IPS DF 6.9 (cell line): ENCODE data around the gene COP1.
"Not testable (repeated sequence)": the region's sequence is repeated elsewhere in the genome, so short reads cannot be mapped to it uniquely, and the experiment has no call there.

ENCODE experiments used
- DNase-seq: peaks from one replicate; pipeline ENCODE4 v3.0.0-alpha.2; 2013; ENCODE audit warnings: low read depth, low spot score
- H3K27ac ChIP-seq: one replicate; pipeline ENCODE4 v1.5.1; 2013; ENCODE audit warnings: low read length, control low read depth
- H3K27me3 ChIP-seq: 2 replicates; pipeline ENCODE4 v1.6.1; 2013; ENCODE audit warnings: mild to moderate bottlenecking, low read length; ENCODE audit not compliant: control insufficient read depth, insufficient read depth
- H3K36me3 ChIP-seq: 2 replicates; pipeline ENCODE4 v1.6.1; 2013; ENCODE audit warnings: low read length; ENCODE audit not compliant: control insufficient read depth, insufficient read depth
- H3K4me1 ChIP-seq: 2 replicates; pipeline ENCODE4 v1.6.1; 2013; ENCODE audit warnings: low read length; ENCODE audit not compliant: control insufficient read depth, insufficient read depth
- H3K4me3 ChIP-seq: 2 replicates; pipeline ENCODE4 v1.5.1; 2013; ENCODE audit warnings: mild to moderate bottlenecking, low read length
- H3K9me3 ChIP-seq: 2 replicates; pipeline ENCODE4 v1.6.1; 2013; ENCODE audit warnings: low read length, inconsistent platforms; ENCODE audit not compliant: control insufficient read depth, insufficient read depth
- WGBS: extraction: QIAGEN DNeasy Blood & Tissue Kit; methylation state at CpG from one replicate; pipeline ENCODE4 v1.1.7; 2013; ENCODE audit warnings: mixed read lengths, missing lambda C conversion rate; ENCODE audit not compliant: insufficient read length, insufficient coverage; 5-methylcytosine and 5-hydroxymethylcytosine counted together

COP1 gene

DNA sequence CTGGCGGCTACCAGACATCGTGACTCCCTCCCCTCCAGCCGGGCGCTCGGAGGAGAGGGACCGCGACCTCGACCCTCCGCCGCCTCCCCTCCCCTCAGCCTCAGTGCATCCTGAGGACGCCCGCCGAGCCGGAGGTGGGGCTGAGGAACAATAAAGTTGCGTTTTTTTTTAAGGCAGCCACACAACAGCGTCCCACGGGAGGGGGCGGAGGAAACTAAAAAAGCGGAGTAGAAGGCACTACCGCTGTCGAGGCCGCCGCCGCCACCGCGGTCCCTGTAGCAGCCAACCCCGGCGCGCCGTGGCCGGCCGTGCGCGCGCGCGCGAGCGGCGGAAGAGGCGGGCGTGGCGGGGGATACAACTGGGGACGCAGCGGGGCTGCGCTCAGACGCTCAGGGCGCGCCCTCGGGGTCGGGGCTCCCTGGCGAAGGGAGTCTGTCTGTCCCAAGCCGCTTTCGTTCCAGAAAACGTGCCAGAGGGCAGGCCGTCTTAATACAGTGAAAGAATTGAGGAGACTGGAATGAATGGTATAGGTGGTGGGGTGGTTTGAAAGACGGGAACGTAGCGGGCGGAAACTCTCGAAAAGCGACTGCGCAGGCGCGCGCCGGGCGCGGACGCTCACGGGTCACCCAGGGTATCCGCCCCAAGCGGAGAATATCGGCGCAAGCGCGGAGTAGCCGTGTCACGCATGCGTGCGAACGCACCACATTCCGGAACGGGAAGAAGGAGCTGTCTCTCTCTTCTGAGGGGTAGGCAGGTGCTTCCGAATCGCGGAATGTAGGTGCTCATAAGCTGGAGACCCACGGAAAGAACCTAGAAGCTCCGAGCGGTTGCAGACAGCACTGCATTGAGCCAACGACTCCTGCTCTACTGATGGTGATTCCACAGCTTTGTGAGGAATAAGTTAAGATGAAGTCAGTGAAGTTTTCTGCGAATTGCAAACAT, at the start of gene COP1:
TSS of gene COP1 (minus strand) at position 326 of the 942 bp plus-strand sequence. CDS start at position 18, 308 bp downstream.
- no peaks in the 10 kb centered on the region for H3K27me3 ChIP-seq
- H3K4me3 ChIP-seq: peak within 1 kb of the TSS; percentile 78
- WGBS: no CpG with 5 or more reads among the region's 92 CpGs
- DNase-seq: peak; percentile 87
- no peaks in the 10 kb centered on the region for H3K4me1 ChIP-seq
- H3K27ac ChIP-seq: no peak within 1 kb of the TSS
- no peaks in the 10 kb centered on the region for H3K9me3 ChIP-seq
- no peaks in the 10 kb centered on the region for H3K36me3 ChIP-seq

DNA sequence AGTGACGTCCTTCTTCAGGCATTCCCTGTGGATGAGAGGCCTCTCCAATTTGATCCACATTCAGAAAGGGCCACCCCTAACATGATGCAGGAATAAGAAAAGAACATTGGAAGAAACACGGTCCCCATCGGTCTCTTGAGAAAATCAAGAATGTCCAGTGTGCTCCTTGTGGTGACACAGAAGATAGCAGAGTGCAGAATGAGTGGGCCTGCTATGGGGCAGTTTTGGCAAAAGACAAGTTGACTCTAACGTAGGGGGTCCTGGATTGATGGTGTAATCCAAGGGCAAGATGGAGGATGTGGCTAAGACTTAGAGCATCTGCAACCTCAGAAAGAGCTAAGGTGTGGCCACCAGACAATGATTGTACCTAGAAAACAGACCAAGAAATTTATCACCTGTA, 45.1 kb upstream of the COP1 start:
- Histone ChIP-seq H3K4me3 (no peak overlapping the region), H3K9me3 (no peaks in the 10 kb centered on the region), H3K27ac (no peak overlapping the region), H3K36me3 (no peaks in the 10 kb centered on the region), H3K27me3 (no peaks in the 10 kb centered on the region), H3K4me1 (no peaks in the 10 kb centered on the region)
- DNase-seq: no peak
- no CpG with 5 or more reads among the region's 4 CpGs for WGBS

DNA sequence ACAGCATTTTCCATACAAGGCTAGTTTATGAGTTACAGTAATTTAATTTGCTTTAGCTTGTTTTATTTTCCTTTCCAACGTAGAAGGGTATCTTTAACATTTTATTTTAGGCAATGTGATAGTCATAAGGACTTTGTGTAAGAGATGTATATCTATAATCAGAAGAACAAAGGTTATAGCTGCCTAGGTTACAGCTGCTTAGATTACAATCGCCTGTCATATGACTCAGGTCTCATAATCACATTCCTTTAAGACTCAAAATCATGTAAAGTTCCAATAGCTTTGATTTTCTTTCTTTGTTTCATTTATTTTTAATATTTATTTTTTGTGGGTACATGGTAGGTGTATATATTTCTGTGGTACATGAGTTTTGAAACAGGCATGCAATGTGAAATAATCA, 37.8 kb upstream of the COP1 start:
- no peak overlapping the region for H3K4me3 ChIP-seq
- H3K4me1 ChIP-seq: no peaks in the 10 kb centered on the region
- H3K27ac ChIP-seq: no peak overlapping the region
- no CpG with 5 or more reads among the region's 2 CpGs for WGBS
- no peaks in the 10 kb centered on the region for H3K27me3 ChIP-seq
- no peaks in the 10 kb centered on the region for H3K9me3 ChIP-seq
- DNase-seq: no peak
- H3K36me3 ChIP-seq: no peaks in the 10 kb centered on the region

DNA sequence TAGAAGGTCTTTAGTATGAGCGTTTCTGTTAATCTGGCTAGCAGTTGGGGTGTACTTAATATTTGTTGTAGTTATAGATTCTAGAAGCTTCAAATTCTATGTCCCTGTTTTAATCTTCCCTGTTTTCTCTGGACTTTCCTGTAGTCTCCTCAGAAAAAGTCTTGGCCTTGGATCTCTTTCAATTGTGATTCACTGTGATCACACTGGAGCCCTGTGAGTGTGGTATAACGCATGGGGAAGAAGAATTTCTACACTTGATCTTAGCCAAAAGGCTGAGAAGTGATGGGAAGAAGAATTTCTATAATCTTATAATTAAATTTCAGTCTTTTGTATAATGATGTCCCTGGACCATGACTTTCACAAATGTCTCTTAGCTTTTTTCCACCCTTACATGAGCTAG, 36.7 kb upstream of the COP1 start:
- Histone ChIP-seq H3K4me1 (no peaks in the 10 kb centered on the region), H3K27ac (no peak overlapping the region), H3K36me3 (no peaks in the 10 kb centered on the region), H3K4me3 (no peak overlapping the region), H3K9me3 (no peaks in the 10 kb centered on the region), H3K27me3 (no peaks in the 10 kb centered on the region)
- no peak for DNase-seq
- no CpG with 5 or more reads among the region's 2 CpGs for WGBS

DNA sequence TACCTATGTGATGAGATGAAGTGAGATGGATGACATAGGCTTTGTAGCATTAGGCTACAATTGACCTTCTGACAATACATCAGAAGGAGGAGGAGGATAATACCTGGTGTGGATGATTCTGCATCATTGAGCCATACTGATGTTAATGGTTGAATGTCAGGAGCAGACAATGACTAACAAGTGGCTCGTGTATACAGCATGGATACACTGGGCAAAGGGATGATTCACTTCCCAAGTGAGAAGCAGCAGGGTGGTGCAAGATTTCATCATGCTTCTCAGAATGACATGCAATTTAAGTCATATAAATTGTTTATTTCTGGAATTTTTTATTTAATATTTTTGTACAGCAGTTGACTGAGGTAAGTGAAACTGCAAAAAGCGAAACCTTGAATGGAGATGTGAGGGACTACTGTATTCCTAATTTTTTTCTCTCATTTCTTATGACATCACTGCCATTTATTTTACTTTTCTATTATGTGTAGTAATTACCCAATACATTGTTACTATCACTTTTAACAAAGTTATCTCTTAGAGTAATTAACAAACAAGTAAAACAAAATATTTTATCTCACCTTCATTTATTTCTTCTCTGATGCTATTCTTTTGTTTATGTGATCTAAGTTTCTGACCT, 34.4 kb upstream of the COP1 start:
- Histone ChIP-seq H3K4me1 (no peaks in the 10 kb centered on the region), H3K27me3 (no peaks in the 10 kb centered on the region), H3K9me3 (no peaks in the 10 kb centered on the region), H3K27ac (no peak overlapping the region), H3K36me3 (no peaks in the 10 kb centered on the region), H3K4me3 (no peak overlapping the region)
- no CpG with 5 or more reads among the region's 2 CpGs for WGBS
- no peak for DNase-seq

DNA sequence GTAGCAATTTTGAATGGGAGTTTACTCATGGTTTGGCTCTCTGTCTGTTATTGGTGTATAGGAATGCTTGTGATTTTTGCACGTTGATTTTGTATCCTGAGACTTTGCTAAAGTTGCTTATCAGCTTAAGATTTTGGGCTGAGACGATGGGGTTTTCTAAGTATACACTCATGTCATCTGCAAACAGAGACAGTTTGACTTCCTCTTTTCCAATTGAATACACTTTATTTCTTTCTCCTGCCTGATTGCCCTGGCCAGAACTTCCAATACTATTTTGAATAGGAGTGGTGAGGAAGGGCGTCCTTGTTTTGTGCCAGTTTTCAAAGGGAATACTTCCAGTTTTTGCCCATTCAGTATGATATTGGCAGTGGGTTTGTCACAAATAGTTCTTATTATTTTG, 26.6 kb upstream of the COP1 start:
- DNase-seq, H3K27me3 ChIP-seq, H3K9me3 ChIP-seq, H3K36me3 ChIP-seq, H3K4me3 ChIP-seq, H3K27ac ChIP-seq, H3K4me1 ChIP-seq: not testable (repeated sequence)
- WGBS: no CpG with 5 or more reads among the region's 3 CpGs

DNA sequence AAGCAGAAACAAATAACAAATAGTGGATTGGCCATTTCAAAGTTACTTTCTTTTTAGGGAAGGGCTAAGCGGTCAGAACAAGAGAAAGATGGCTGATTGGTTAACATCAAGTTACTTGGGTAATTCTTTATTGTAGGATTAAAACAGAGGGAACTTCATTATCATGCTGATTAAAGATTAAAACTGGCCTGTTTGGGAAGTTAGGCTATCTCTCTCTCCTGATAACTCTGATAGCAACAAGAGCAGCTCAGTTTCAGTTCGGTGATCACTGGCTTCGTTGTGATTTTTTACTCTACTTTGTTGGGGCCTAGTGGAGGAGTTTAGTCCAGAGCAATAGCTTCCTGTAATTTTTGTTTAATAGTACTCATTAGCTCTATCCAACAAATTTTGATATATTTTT, 20.5 kb upstream of the COP1 start:
- Histone ChIP-seq H3K27me3 (no peaks in the 10 kb centered on the region), H3K4me1 (peaks cover 3% of the 10 kb centered on the region; the same call in 1 of the 2 replicates), H3K9me3 (no peaks in the 10 kb centered on the region), H3K36me3 (no peaks in the 10 kb centered on the region), H3K27ac (no peak overlapping the region), H3K4me3 (no peak overlapping the region)
- WGBS: no CpG with 5 or more reads among the region's 3 CpGs
- DNase-seq: no peak

DNA sequence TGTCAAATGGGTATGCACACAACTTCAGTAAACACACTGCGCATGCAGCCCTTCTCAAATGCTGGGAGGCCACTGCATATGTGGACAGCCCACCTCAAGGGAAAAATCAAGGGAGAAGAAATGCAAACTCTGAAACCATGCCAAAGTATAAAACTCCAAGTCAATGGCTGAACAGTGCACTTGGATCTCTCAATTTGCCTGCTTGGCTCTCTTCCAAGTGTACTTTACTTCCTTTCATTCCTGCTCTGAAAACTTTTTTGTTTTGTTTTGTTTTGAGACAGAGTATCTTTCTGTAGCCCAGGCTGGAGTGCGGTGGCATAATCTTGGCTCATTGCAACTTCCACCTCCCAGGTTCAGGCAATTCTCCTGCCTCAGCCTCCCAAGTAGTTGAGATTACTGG, 18.8 kb upstream of the COP1 start:
- Histone ChIP-seq H3K27ac (no peak overlapping the region), H3K36me3 (no peaks in the 10 kb centered on the region), H3K4me1 (peaks cover 3% of the 10 kb centered on the region; the same call in 1 of the 2 replicates), H3K27me3 (no peaks in the 10 kb centered on the region), H3K4me3 (no peak overlapping the region), H3K9me3 (no peaks in the 10 kb centered on the region)
- no peak for DNase-seq
- WGBS: no CpG with 5 or more reads among the region's 2 CpGs

DNA sequence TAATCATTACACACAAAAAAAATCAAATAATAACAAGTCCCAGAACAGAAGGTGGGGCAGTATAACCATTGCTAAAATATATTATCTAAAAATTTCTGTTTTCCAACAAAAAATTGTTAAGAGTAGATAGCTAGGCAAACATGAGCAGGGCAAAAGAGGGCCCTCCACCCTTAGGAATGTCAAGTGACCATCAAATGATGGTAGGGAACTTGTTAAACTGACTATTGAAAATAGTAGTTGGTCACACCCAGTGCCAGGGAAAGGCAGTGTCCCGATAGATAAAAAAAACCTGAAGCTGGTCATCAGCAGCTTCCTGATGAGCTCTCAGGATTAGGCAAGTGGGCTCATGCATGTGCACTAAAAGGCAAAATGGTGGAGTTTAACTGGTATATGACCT, 18.4 kb upstream of the COP1 start:
- Histone ChIP-seq H3K9me3 (no peaks in the 10 kb centered on the region), H3K4me1 (peaks cover 3% of the 10 kb centered on the region; the same call in 1 of the 2 replicates), H3K27ac (no peak overlapping the region), H3K36me3 (no peaks in the 10 kb centered on the region), H3K4me3 (no peak overlapping the region), H3K27me3 (no peaks in the 10 kb centered on the region)
- no CpG with 5 or more reads among the region's 1 CpG for WGBS
- no peak for DNase-seq

DNA sequence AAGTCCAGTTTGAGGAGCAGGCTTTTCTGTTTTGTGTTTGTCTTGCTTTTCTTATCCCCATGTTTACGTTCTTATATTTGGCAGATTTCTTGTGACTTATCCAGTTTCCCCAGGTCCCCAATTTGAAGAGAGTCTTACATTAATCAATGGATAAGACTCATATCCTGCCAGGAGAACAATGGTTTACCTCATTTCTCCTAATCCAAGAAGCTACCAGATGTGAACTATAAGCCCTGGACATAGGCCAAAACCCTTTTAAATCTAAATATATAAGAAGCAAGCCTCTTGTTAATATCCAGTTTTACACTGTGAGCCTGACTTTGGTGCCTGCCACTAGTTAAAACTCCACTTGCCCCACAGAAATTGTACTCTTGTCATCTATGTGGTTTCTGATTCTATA, 15.1 kb upstream of the COP1 start:
- H3K4me3 ChIP-seq: no peak overlapping the region
- no peaks in the 10 kb centered on the region for H3K36me3 ChIP-seq
- no peaks in the 10 kb centered on the region for H3K27me3 ChIP-seq
- H3K9me3 ChIP-seq: no peaks in the 10 kb centered on the region
- DNase-seq: no peak
- WGBS: no CpG with 5 or more reads among the region's 1 CpG
- peaks cover 3% of the 10 kb centered on the region; the same call in 1 of the 2 replicates for H3K4me1 ChIP-seq
- no peak overlapping the region for H3K27ac ChIP-seq
